HepG2 (cell line): ENCODE results near the gene FSIP1. TPM values are rescaled to one million over a fixed set of nuclear protein-coding genes. Genes with fewer than 3 reads are reported as not detected.

ENCODE experiments used
- ATAC-seq: fragments of 200-7000 bp; cut with Tn5 transposase; 3 replicates; pipeline ENCODE4 v1.9.1; 2020; ENCODE audit warnings: mild to moderate bottlenecking, moderate library complexity
- BruUV-seq: library from RNA; stranded (reverse); fragments of 400-500 nt; replicated peaks from 2 replicates; lab custom pipeline; 2021; lab: Mats Ljungman, UMichigan
- CTCF ChIA-PET: fragments of 300-600 bp; formaldehyde crosslinking; extraction: SDS; loops from one replicate; lab custom pipeline; 2021; ENCODE audit warnings: low total read pairs, inconsistent platforms, low intra/inter-chr PET ratio; lab: Yijun Ruan, JAX
- POLR2A ChIA-PET: fragments of 350-600 bp; sonication (Branson Sonifier 250); formaldehyde crosslinking; loops from one replicate; lab custom pipeline; 2020; ENCODE audit warnings: antibody characterized with exemption, inconsistent platforms; lab: Yijun Ruan, JAX
- DNase-seq: peaks from one replicate; pipeline ENCODE4 v3.0.0-alpha.2; 2015; ENCODE audit warnings: low spot score
- FAIRE-seq: peaks from 3 replicates; lab custom pipeline; 2011; peaks lifted over from hg19 to GRCh38; lab: Jason Lieb, UNC
- H2AFZ ChIP-seq: one replicate; pipeline ENCODE4 v1.6.1; 2011; ENCODE audit warnings: low read length, inconsistent platforms
- H3K27ac ChIP-seq: fragments of 300-600 bp; 3 replicates; pipeline ENCODE4 v1.8.0; 2011; ENCODE audit warnings: mixed run types, mild to moderate bottlenecking, mixed read lengths, low read length, inconsistent platforms; ENCODE audit not compliant: insufficient read depth; ENCODE audit errors: extremely low read length
- H3K27me3 ChIP-seq, 2 experiments: fragments of 200-600 bp in 1 of 2; 2 replicates in 1 of 2; 3 replicates in 1 of 2; pipeline versions ENCODE4 v1.6.0 to v1.8.0; 2011; ENCODE audit warnings: low read length in 2 of 2, mild to moderate bottlenecking in 2 of 2, moderate library complexity in 2 of 2, inconsistent platforms in 1 of 2; ENCODE audit not compliant: insufficient read depth in 2 of 2, control insufficient read depth in 1 of 2
- H3K36me3 ChIP-seq, 2 experiments: fragments of 200-600 bp in 1 of 2; replicated peaks in 1 of 2; 2 replicates in 1 of 2; 3 replicates in 1 of 2; pipeline versions ENCODE4 v1.5.1 to v1.8.0; 2011; ENCODE audit warnings: low read length in 2 of 2, inconsistent platforms in 1 of 2; ENCODE audit not compliant: insufficient read depth in 2 of 2, control insufficient read depth in 1 of 2
- H3K4me1 ChIP-seq: 2 replicates; pipeline ENCODE4 v1.5.1; 2012; ENCODE audit warnings: low read length, inconsistent platforms; ENCODE audit not compliant: insufficient read depth
- H3K4me2 ChIP-seq: 2 replicates; pipeline ENCODE4 v1.6.0; 2011; ENCODE audit warnings: low read depth, low read length, inconsistent platforms
- H3K4me3 ChIP-seq, 3 experiments: fragments of 200-600 bp in 1 of 3; sonication (generic), shearing (Covaris generic) in 1 of 3; replicated peaks in 1 of 3; 2 replicates each; pipeline ENCODE4 v1.5.1; 2011 to 2016; ENCODE audit warnings: low read length in 3 of 3, inconsistent platforms in 2 of 3, low read depth in 2 of 3, mild to moderate bottlenecking in 2 of 3, control low read depth in 1 of 3, mixed read lengths in 1 of 3; ENCODE audit not compliant: insufficient read depth in 1 of 3
- H3K79me2 ChIP-seq: one replicate; pipeline ENCODE4 v1.6.1; 2011; ENCODE audit warnings: low read length, inconsistent platforms; ENCODE audit not compliant: insufficient read depth
- H3K9ac ChIP-seq: 2 replicates; pipeline ENCODE4 v1.6.0; 2011; ENCODE audit warnings: mild to moderate bottlenecking, low read depth, low read length, inconsistent platforms; ENCODE audit not compliant: insufficient read depth
- H3K9me3 ChIP-seq: 2 replicates; pipeline ENCODE4 v1.5.1; 2012; ENCODE audit warnings: mild to moderate bottlenecking, low read length
- H4K20me1 ChIP-seq: 2 replicates; pipeline ENCODE4 v1.6.0; 2011; ENCODE audit warnings: inconsistent platforms, mild to moderate bottlenecking, low read length, moderate library complexity; ENCODE audit not compliant: insufficient read depth
- AHR ChIP-seq: IDR thresholded peaks from 2 replicates; pipeline ENCODE4 v1.6.1; 2018; ENCODE audit warnings: missing genetic modification reagents, missing compliant biosample characterization
- CREM ChIP-seq, 2 experiments: sonication (generic) in 1 of 2; formaldehyde crosslinking in 1 of 2; IDR thresholded peaks; 2 replicates each; pipeline versions ENCODE4 v1.4.0 to v1.6.1; 2016 to 2020; ENCODE audit warnings: antibody characterized with exemption in 1 of 2, mild to moderate bottlenecking in 1 of 2, missing genetic modification reagents in 1 of 2
- ELF4 ChIP-seq: sonication (generic); formaldehyde crosslinking; IDR thresholded peaks from 2 replicates; pipeline ENCODE4 v1.5.0; 2020; ENCODE audit warnings: missing genetic modification reagents, mild to moderate bottlenecking, moderate library complexity, borderline replicate concordance
- HNRNPK ChIP-seq: fragments of 200-400 bp; formaldehyde crosslinking; IDR thresholded peaks from 2 replicates; pipeline ENCODE4 v1.6.1; 2018; ENCODE audit warnings: low read length, low read depth, moderate library complexity, mild to moderate bottlenecking; ENCODE audit not compliant: poor library complexity, severe bottlenecking
- LRRFIP1 ChIP-seq: sonication (generic); formaldehyde crosslinking; conservative IDR thresholded peaks from 2 replicates; pipeline ENCODE4 v1.4.0; 2020; ENCODE audit warnings: missing genetic modification reagents
- MBNL3 ChIP-seq: fragments of 250-450 bp; sonication (Bioruptor Pico); conservative IDR thresholded peaks from 2 replicates; pipeline ENCODE4 v1.8.0; 2022; ENCODE audit warnings: mild to moderate bottlenecking, inconsistent platforms
- PHB2 ChIP-seq: fragments of 450-650 bp; IDR thresholded peaks from 2 replicates; pipeline ENCODE4 v1.6.1; 2018; ENCODE audit not compliant: partially characterized antibody
- SRSF9 ChIP-seq: fragments of 200-400 bp; formaldehyde crosslinking; IDR thresholded peaks from 2 replicates; pipeline ENCODE4 v1.6.1; 2018; ENCODE audit warnings: borderline replicate concordance, mild to moderate bottlenecking, low read depth, low read length; ENCODE audit not compliant: insufficient read depth, poor library complexity, severe bottlenecking
- TBX3 ChIP-seq: fragments of 450-650 bp; IDR thresholded peaks from 2 replicates; pipeline ENCODE4 v1.6.1; 2017; ENCODE audit warnings: antibody characterized with exemption, mild to moderate bottlenecking, inconsistent platforms, borderline replicate concordance
- TRAFD1 ChIP-seq: sonication (generic); formaldehyde crosslinking; IDR thresholded peaks from 2 replicates; pipeline ENCODE4 v1.5.1; 2020; ENCODE audit warnings: missing genetic modification reagents, mild to moderate bottlenecking, borderline replicate concordance
- ZC3H4 ChIP-seq: sonication (generic); formaldehyde crosslinking; IDR thresholded peaks from 2 replicates; pipeline ENCODE4 v1.4.0; 2020; ENCODE audit warnings: missing genetic modification reagents, borderline replicate concordance
- ZHX1 ChIP-seq: sonication (generic); formaldehyde crosslinking; IDR thresholded peaks from 2 replicates; pipeline ENCODE4 v1.8.1; 2022; ENCODE audit warnings: low read depth, mild to moderate bottlenecking, missing genetic modification reagents
- ZNF343 ChIP-seq: sonication (generic); formaldehyde crosslinking; IDR thresholded peaks from 2 replicates; pipeline ENCODE4 v1.4.0; 2020; ENCODE audit warnings: mild to moderate bottlenecking, missing genetic modification reagents
- ZNF616 ChIP-seq: sonication (generic); formaldehyde crosslinking; IDR thresholded peaks from 2 replicates; pipeline ENCODE4 v1.5.0; 2020; ENCODE audit warnings: low read depth, mild to moderate bottlenecking, missing genetic modification reagents
- WGBS: methylation state at CpG from one replicate; pipeline ENCODE4 v1.1.6; 2017; ENCODE audit warnings: low lambda C conversion rate; 5-methylcytosine and 5-hydroxymethylcytosine counted together
- in situ Hi-C: cut with HindIII; loops from 2 replicates; pipeline ENCODE4 v1.10.0; 2017; ENCODE audit warnings: low pct_unique_long_range_greater_than_20kb; ENCODE audit not compliant: extremely low pct_ligation_motif_present
- intact Hi-C: fragments of 100-400 bp; cut with micrococcal nuclease; formaldehyde crosslinking; loops from one replicate; pipeline ENCODE4 v1.10.0; 2022; ENCODE audit not compliant: unreplicated experiment
- polyA plus RNA-seq, 8 experiments: library from polyadenylated mRNA; depleted of rRNA in 3 of 8; stranded (reverse) in 7 of 8; unstranded in 1 of 8; fragments of >200 nt; fragmentation: Illumina TruSeq in 4 of 8; extraction: Trizol in 4 of 8; gene quantifications; 2 replicates each; pipeline versions ENCODE4 v1.2.1 to v1.2.3, GENCODE V29; 2011 to 2016; ENCODE audit warnings: low read depth in 4 of 8, missing spikeins in 1 of 8, mixed read lengths in 1 of 8; ENCODE audit not compliant: insufficient read depth in 1 of 8
- total RNA-seq, 5 experiments: library from RNA; depleted of rRNA; stranded (reverse); fragments of >200 nt; fragmentation: Illumina TruSeq; extraction: Trizol; gene quantifications; 2 replicates each; pipeline ENCODE4 v1.2.3, GENCODE V29; 2016; ENCODE audit warnings: low read depth in 1 of 5

Gene FSIP1
- total and polyA plus RNA-seq, 2 of the 13 experiments (the other 11 are each of a cell fraction or from before 2014, with no cell fraction given), result 0.18 TPM; not detected in 1

- TF ChIP-seq HNRNPK (peak; percentile 95), ZHX1 (no peak), ELF4 (CRISPR knock-in tag) (no peak), ZC3H4 (CRISPR knock-in tag) (no peak), CREM (IDR thresholded peaks at IDR 0.05) (no peak), CREM (CRISPR knock-in tag; IDR thresholded peaks at IDR 0.05) (no peak), SRSF9 (peak; percentile 18), MBNL3 (CRISPR knock-in tag) (no peak), TRAFD1 (CRISPR knock-in tag) (no peak), PHB2 (no peak), AHR (no peak), ZNF343 (CRISPR knock-in tag) (no peak), LRRFIP1 (no peak), TBX3 (no peak), ZNF616 (CRISPR knock-in tag) (no peak)
- no peak overlapping the region for H3K27ac ChIP-seq
Observed at GRCh38 chr15:39746714-39747276, 35.8 kb downstream of the FSIP1 start.

More at GRCh38 chr15:39746714-39747276, 35.8 kb downstream of the FSIP1 start:
- H3K36me3 ChIP-seq, result no peaks in the 10 kb centered on the region
- no peak overlapping the region for H3K9ac ChIP-seq
- DNase-seq (no peak), FAIRE-seq (no peak), ATAC-seq (no peak)
- no peaks in the 10 kb centered on the region for H3K4me1 ChIP-seq
- ChIA-PET POLR2A (no interaction called here), CTCF (no interaction called here)
- no peaks in the 10 kb centered on the region for H3K27me3 ChIP-seq
- no peaks in the 10 kb centered on the region for H3K79me2 ChIP-seq
- no TSS peak for BruUV-seq
- H3K4me3 ChIP-seq, result no peak overlapping the region
- no peak overlapping the region for H2AFZ ChIP-seq
- 0% methylated on average over 1 of the region's 1 CpG for WGBS
- no peaks in the 10 kb centered on the region for H3K9me3 ChIP-seq
- intact Hi-C loops, result no loop called here
- no peak overlapping the region for H3K4me2 ChIP-seq
- no peaks in the 10 kb centered on the region for H4K20me1 ChIP-seq
- in situ Hi-C loops, result no loop called here
